Upper lobe of left lung (tissue), 6 donors: ENCODE data around the gene ZNF787. TPM values are rescaled to one million over a fixed set of nuclear protein-coding genes. Genes with fewer than 3 reads are reported as not detected.
"Not testable (repeated sequence)": the region's sequence is repeated elsewhere in the genome, so short reads cannot be mapped to it uniquely, and the experiment has no call there.

Source experiments
- ATAC-seq, 2 donors: fragments of 200-7000 bp; cut with Tn5 transposase; one replicate each; pipeline ENCODE4 v1.9.1; 2022; ENCODE audit warnings: mild to moderate bottlenecking in 2 of 2, moderate library complexity in 2 of 2; ENCODE audit not compliant: low FRiP score in 2 of 2
- DNase-seq, 2 donors: peaks; one replicate each; pipeline ENCODE4 v3.0.0-alpha.2; 2019 to 2020
- H3K27ac ChIP-seq, 4 donors: fragments of 200-600 bp; sonication (generic); one replicate each; pipeline ENCODE4 v1.5.1; 2016 to 2019
- H3K27me3 ChIP-seq, 4 donors: fragments of 200-600 bp; sonication (generic); one replicate each; pipeline ENCODE4 v1.5.1; 2017 to 2019
- H3K36me3 ChIP-seq, 4 donors: fragments of 200-600 bp; sonication (generic); one replicate each; pipeline ENCODE4 v1.5.1; 2016 to 2019
- H3K4me1 ChIP-seq, 4 donors: fragments of 200-600 bp; sonication (generic); one replicate each; pipeline ENCODE4 v1.5.1; 2018 to 2019
- H3K4me3 ChIP-seq, 4 donors: fragments of 200-600 bp; sonication (generic); one replicate each; pipeline ENCODE4 v1.5.1; 2017 to 2019; ENCODE audit warnings: mild to moderate bottlenecking in 2 of 4, moderate library complexity in 1 of 4
- H3K9me3 ChIP-seq, 4 donors: fragments of 200-600 bp; sonication (generic); one replicate each; pipeline ENCODE4 v1.5.1; 2018 to 2019
- EP300 ChIP-seq, 4 donors: sonication (generic); formaldehyde crosslinking; IDR thresholded peaks; one replicate each; pipeline ENCODE4 v1.5.1; 2017; ENCODE audit warnings: antibody characterized with exemption in 4 of 4, control low read depth in 2 of 4
- POLR2A ChIP-seq, 4 donors: fragments of 450-650 bp; IDR thresholded peaks; one replicate each; pipeline ENCODE4 v1.5.1; 2016 to 2017; ENCODE audit warnings: antibody characterized with exemption in 4 of 4, mild to moderate bottlenecking in 2 of 4
- POLR2AphosphoS5 ChIP-seq, 2 donors: sonication (generic); formaldehyde crosslinking; IDR thresholded peaks; one replicate each; pipeline ENCODE4 v1.5.1; 2017; ENCODE audit warnings: antibody characterized with exemption in 2 of 2
- WGBS, 2 donors: methylation state at CpG; one replicate each; pipeline ENCODE4 v1.1.5; 2017 to 2018; 5-methylcytosine and 5-hydroxymethylcytosine counted together
- total RNA-seq, 6 donors: library from RNA; depleted of rRNA in 4 of 6; stranded (reverse); fragments of >200 nt in 4 of 6; gene quantifications; one replicate each; pipeline versions ENCODE4 v1.1.0 to v1.2.1, GENCODE V29; 2016 to 2021
- TF ChIP-seq, protein P1 (sequence below), 6 experiments: fragments of 450-650 bp in 4 of 6; fragments of 200-600 bp in 2 of 6; sonication (generic) in 2 of 6; IDR thresholded peaks; one replicate each; pipeline ENCODE4 v1.5.1; 2016 to 2019; ENCODE audit warnings: antibody characterized with exemption in 6 of 6
- donor health status: DM: no; HTN: no; CAD: no; lungs with moderate emphysema.
- donor health status: DM: no; HTN: yes; CAD: no; lungs with severe emphysema.

The ZNF787 gene
- total RNA-seq, 6 donors from 2014 or later = 20.5 to 45.4 (median 35.8) TPM

DNA sequence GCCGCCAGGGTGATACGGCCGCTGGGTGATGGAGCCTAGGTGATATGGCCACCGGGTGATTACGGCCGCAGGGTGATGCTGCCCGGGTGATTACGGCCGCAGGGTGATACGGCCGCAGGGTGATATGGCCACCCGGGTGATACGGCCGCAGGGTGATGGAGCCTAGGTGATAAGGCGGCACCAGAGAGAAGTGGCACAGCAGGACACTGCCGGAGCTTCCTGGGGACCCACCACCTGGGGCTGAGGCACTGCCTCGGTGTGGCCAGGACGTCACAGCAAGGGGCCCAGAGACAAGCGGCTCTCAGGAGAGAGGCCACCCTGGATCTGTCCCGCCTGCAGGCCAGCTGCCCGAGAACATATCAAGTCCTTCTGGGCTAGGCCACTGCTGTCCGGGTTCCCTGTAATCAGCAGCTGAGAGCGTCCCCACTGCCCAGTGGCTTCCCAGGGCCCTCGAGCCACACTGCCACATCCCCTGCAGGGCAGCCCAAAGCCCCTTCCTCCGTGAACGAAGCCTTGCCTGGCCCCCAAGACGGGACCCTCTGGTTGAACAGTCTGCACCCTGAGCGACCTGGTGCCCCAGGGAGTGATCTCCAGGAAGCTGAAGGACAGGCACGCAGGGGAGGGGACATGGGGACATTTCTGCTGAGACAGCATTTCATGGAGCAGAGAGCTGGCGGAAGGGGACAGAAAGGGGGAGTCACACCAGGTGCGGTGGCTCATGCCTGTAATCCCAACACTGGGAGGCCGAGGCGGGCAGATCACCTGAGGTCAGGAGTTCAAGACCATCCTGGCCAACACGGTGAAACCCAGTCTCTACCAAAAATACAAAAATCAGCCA is 22.1 kb downstream of the ZNF787 start:
- TF ChIP-seq POLR2A (IDR thresholded peaks at IDR 0.05) = no peak
- no peak for TF ChIP-seq EP300 (IDR thresholded peaks at IDR 0.05)
- TF ChIP-seq, protein P1, sequence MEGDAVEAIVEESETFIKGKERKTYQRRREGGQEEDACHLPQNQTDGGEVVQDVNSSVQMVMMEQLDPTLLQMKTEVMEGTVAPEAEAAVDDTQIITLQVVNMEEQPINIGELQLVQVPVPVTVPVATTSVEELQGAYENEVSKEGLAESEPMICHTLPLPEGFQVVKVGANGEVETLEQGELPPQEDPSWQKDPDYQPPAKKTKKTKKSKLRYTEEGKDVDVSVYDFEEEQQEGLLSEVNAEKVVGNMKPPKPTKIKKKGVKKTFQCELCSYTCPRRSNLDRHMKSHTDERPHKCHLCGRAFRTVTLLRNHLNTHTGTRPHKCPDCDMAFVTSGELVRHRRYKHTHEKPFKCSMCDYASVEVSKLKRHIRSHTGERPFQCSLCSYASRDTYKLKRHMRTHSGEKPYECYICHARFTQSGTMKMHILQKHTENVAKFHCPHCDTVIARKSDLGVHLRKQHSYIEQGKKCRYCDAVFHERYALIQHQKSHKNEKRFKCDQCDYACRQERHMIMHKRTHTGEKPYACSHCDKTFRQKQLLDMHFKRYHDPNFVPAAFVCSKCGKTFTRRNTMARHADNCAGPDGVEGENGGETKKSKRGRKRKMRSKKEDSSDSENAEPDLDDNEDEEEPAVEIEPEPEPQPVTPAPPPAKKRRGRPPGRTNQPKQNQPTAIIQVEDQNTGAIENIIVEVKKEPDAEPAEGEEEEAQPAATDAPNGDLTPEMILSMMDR (IDR thresholded peaks at IDR 0.05) = no peak
- no peak for TF ChIP-seq POLR2AphosphoS5 (IDR thresholded peaks at IDR 0.05)
- ATAC-seq = no peak
- H3K27me3 ChIP-seq = no peaks in the 10 kb centered on the region

DNA sequence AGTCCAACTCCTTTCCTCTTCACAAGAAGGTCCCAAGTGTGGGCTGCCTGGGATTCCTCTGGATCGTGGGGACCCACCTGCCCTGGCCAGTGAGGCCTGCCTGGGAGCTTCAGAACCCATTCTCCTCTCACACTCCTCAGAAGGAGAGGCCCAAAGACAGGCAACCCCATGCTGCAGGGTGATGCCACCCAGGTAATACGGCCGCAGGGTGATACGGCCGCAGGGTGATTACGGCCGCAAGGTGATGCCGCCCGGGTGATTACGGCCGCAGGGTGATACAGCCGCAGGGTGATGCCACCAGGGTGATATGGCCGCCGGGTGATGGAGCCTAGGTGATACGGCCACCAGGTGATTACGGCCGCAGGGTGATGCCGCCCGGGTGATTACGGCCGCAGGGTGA is 22.9 kb downstream of the ZNF787 start:
- not testable (repeated sequence) for H3K4me1 ChIP-seq, H3K9me3 ChIP-seq, H3K4me3 ChIP-seq, H3K27me3 ChIP-seq, H3K27ac ChIP-seq, ATAC-seq
- WGBS, 2 donors = 92% methylated on average over 13 to 21 of the region's 21 CpGs
- DNase-seq = peak in 1 of 2 donors; percentile 22
- peaks cover 5 to 67% (median 44%) of the 10 kb centered on the region in 4 donors for H3K36me3 ChIP-seq

More for the DNA sequence above, 22.1 kb downstream of the ZNF787 start:
- H3K9me3 ChIP-seq = no peaks in the 10 kb centered on the region
- peak in 1 of 2 donors; percentile 52 for DNase-seq
- no peak overlapping the region for H3K4me3 ChIP-seq
- H3K36me3 ChIP-seq = peaks cover 5 to 67% (median 45%) of the 10 kb centered on the region in 4 donors
- 90 to 98% methylated on average over 16 to 33 of the region's 34 CpGs for WGBS, 2 donors
- no peak overlapping the region for H3K27ac ChIP-seq
- peaks cover 0 to 11% (median 2%) of the 10 kb centered on the region in 4 donors for H3K4me1 ChIP-seq

DNA sequence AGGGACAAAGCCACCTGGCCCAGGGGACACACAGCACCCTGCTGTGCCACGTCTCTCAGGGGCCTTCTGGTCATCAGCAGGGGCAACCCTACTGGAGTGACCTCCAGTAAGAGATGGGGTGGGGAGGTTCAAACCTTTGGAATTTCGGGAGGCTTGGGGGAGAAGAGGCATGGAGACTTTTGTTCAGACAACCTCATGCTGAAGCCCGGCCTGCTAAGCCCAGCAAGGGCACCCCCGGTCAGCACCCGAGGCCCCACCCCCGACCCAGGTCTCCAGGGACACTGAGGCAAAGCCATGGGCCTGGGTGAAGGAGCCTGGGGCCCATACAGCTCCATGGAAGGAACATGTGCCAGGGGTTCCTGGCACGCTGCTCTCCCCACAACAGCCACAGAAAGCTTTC is 23.3 kb downstream of the ZNF787 start:
- 50 to 96% methylated on average over 1 to 7 of the region's 7 CpGs for WGBS, 2 donors

DNA sequence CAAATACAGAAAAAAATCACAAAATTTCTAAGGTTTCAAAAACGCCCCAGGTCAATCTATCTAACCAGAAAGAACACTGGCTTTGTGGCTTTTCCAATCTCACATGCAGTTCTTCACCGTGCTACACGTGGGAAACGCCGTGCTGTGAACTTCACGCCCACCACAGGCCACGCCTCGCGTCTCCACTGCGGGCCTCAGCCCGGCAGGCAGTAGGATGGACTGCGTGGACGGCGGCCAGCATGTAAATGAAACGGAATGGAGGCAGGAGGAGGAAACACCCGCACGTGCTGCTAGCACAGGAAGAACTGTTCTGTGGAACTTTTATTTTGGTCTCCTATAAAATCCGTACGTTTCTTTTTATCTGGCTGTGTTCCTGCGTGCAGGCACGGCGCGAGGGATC is 23.8 kb downstream of the ZNF787 start:
- no peak for ATAC-seq
- no peaks in the 10 kb centered on the region for H3K27me3 ChIP-seq
- H3K9me3 ChIP-seq = no peaks in the 10 kb centered on the region
- H3K4me3 ChIP-seq = no peak overlapping the region
- peak in 1 of 2 donors; percentile 67 for DNase-seq
- 84 to 86% methylated on average over 23 of the region's 23 CpGs for WGBS, 2 donors
- peaks cover 0 to 3% (median 0%) of the 10 kb centered on the region in 4 donors for H3K4me1 ChIP-seq
- no peak overlapping the region for H3K27ac ChIP-seq
- TF ChIP-seq POLR2A (IDR thresholded peaks at IDR 0.05) (no peak), POLR2AphosphoS5 (IDR thresholded peaks at IDR 0.05) (no peak), EP300 (IDR thresholded peaks at IDR 0.05) (no peak)
- TF ChIP-seq, protein P1 (IDR thresholded peaks at IDR 0.05) = no peak
- peaks cover 5 to 57% (median 39%) of the 10 kb centered on the region in 4 donors for H3K36me3 ChIP-seq

More for the DNA sequence above, 23.3 kb downstream of the ZNF787 start:
- H3K27me3 ChIP-seq = no peaks in the 10 kb centered on the region
- H3K9me3 ChIP-seq = no peaks in the 10 kb centered on the region
- peaks cover 5 to 62% (median 42%) of the 10 kb centered on the region in 4 donors for H3K36me3 ChIP-seq
- DNase-seq = peak in 1 of 2 donors; percentile 42
- peaks cover 0 to 2% (median 0%) of the 10 kb centered on the region in 4 donors for H3K4me1 ChIP-seq
- TF ChIP-seq POLR2AphosphoS5 (IDR thresholded peaks at IDR 0.05) = no peak
- TF ChIP-seq POLR2A (IDR thresholded peaks at IDR 0.05) = no peak
- TF ChIP-seq, protein P1 (IDR thresholded peaks at IDR 0.05) = no peak
- no peak for TF ChIP-seq EP300 (IDR thresholded peaks at IDR 0.05)
- no peak overlapping the region for H3K4me3 ChIP-seq
- no peak for ATAC-seq
- H3K27ac ChIP-seq = no peak overlapping the region

DNA sequence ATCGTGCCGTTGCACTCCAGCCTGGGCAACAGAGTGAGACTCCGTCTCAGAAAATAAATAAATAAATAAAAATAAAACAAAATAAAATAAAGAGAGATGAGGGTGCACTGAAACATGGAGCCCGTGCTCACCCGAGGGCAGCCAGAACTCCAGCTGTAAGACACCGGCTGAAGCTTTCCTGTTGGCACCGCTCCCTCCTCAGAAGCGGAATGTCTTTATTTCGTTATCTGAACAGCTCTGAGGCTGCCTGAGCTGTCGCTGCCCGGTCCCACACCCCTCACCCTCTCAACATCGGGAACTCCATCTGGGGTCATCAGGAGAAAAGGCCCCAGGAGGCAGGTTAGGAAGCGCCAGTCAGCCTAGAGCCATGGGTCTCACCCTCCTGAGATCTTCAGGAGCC is 24.4 kb downstream of the ZNF787 start:
- Histone ChIP-seq H3K4me3 (no peak overlapping the region), H3K36me3 (peaks cover 5 to 51% (median 33%) of the 10 kb centered on the region in 4 donors), H3K9me3 (no peaks in the 10 kb centered on the region), H3K4me1 (peaks cover 0 to 9% (median under 1%) of the 10 kb centered on the region in 4 donors), H3K27me3 (no peaks in the 10 kb centered on the region), H3K27ac (no peak overlapping the region)
- DNase-seq (peak in 1 of 2 donors; percentile 27), ATAC-seq (no peak)
- TF ChIP-seq POLR2AphosphoS5 (IDR thresholded peaks at IDR 0.05) = no peak
- TF ChIP-seq, protein P1 (IDR thresholded peaks at IDR 0.05) = no peak
- WGBS, 2 donors = 88 to 89% methylated on average over 13 of the region's 13 CpGs
